Natural killer cell (primary cell): Measurements from ENCODE around the gene KCNH4. TPM values are rescaled to one million over a fixed set of nuclear protein-coding genes. Genes with fewer than 3 reads are reported as not detected.

Source experiments
- ATAC-seq, 3 donors: fragments of 150-1000 bp in 2 of 3; fragments of 200-7000 bp in 1 of 3; cut with Tn5 transposase; 1 replicate in 1 of 3; 2 replicates in 2 of 3; pipeline ENCODE4 v1.10.0; 2021; ENCODE audit warnings: mild to moderate bottlenecking in 2 of 3, moderate library complexity in 2 of 3
- DNase-seq, 2 donors: peaks; one replicate each; pipeline versions ENCODE4 v3.0.0 to v3.0.0-alpha.2; 2013 to 2021; ENCODE audit warnings: mixed read lengths in 1 of 2
- H3K27ac ChIP-seq: one replicate; pipeline ENCODE4 v1.5.1; 2013; ENCODE audit warnings: mild to moderate bottlenecking, low read length
- H3K27me3 ChIP-seq: one replicate; pipeline ENCODE4 v1.6.1; 2013; ENCODE audit warnings: low read length; ENCODE audit not compliant: control insufficient read depth, insufficient read depth
- H3K36me3 ChIP-seq: one replicate; pipeline ENCODE4 v1.6.1; 2013; ENCODE audit warnings: low read length; ENCODE audit not compliant: control insufficient read depth, insufficient read depth
- H3K4me1 ChIP-seq: one replicate; pipeline ENCODE4 v1.6.1; 2013; ENCODE audit warnings: low read length; ENCODE audit not compliant: control insufficient read depth, insufficient read depth
- H3K4me3 ChIP-seq: one replicate; pipeline ENCODE4 v1.5.1; 2013; ENCODE audit warnings: low read length
- H3K9me3 ChIP-seq: one replicate; pipeline ENCODE4 v1.6.1; 2013; ENCODE audit warnings: low read length; ENCODE audit not compliant: control insufficient read depth, insufficient read depth
- H3K27ac Mint-ChIP-seq, 2 donors: one replicate each; pipeline ENCODE4 v1.8.0; 2022; ENCODE audit warnings: mild to moderate bottlenecking in 2 of 2, mixed read lengths in 2 of 2, moderate library complexity in 1 of 2
- H3K27me3 Mint-ChIP-seq, 2 donors: one replicate each; pipeline ENCODE4 v1.8.0; 2022; ENCODE audit warnings: low read depth in 2 of 2, mixed read lengths in 2 of 2
- H3K36me3 Mint-ChIP-seq: one replicate; pipeline ENCODE4 v1.8.0; 2022; ENCODE audit warnings: mixed read lengths
- H3K4me1 Mint-ChIP-seq, 2 donors: one replicate each; pipeline ENCODE4 v1.8.0; 2022; ENCODE audit warnings: mixed read lengths in 2 of 2
- H3K4me3 Mint-ChIP-seq: one replicate; pipeline ENCODE4 v1.8.0; 2022; ENCODE audit warnings: mild to moderate bottlenecking, moderate library complexity, mixed read lengths
- H3K9me3 Mint-ChIP-seq, 2 donors: one replicate each; pipeline ENCODE4 v1.8.0; 2022; ENCODE audit warnings: mixed read lengths in 2 of 2
- CTCF ChIP-seq: fragments of 200-600 bp; IDR thresholded peaks from one replicate; pipeline ENCODE4 v1.8.0; 2022; ENCODE audit warnings: antibody characterized with exemption
- WGBS: methylation state at CpG from one replicate; pipeline ENCODE4 v1.1.7; 2013; ENCODE audit warnings: missing lambda C conversion rate; ENCODE audit not compliant: insufficient coverage; 5-methylcytosine and 5-hydroxymethylcytosine counted together
- intact Hi-C: fragments of 100-400 bp; cut with micrococcal nuclease; formaldehyde crosslinking; loops from one replicate; pipeline ENCODE4 v1.14.2; 2022
- total RNA-seq, 4 donors: library from RNA; stranded (reverse); fragments of 120-200 nt in 1 of 4; gene quantifications; one replicate each; pipeline versions ENCODE4 v1.2.3 to v1.2.4, GENCODE V29; 2013 to 2022

KCNH4 gene
- total RNA-seq, 3 donors from 2014 or later (not counting 1 experiment from before 2014, with no cell fraction given): 0.12 to 0.27 (median 0.20) TPM

- H3K4me3 Mint-ChIP-seq: peak overlapping the region; percentile 94
- ATAC-seq (no peak), DNase-seq (peak in 1 of 2 donors; percentile 23)
- H3K9me3 Mint-ChIP-seq: no peaks in the 10 kb centered on the region
- Histone ChIP-seq H3K4me1 (peaks cover 46% of the 10 kb centered on the region), H3K27me3 (peaks cover 12% of the 10 kb centered on the region), H3K27ac (peak overlapping the region; percentile 88), H3K4me3 (peak overlapping the region; percentile 78), H3K36me3 (no peaks in the 10 kb centered on the region), H3K9me3 (no peaks in the 10 kb centered on the region)
- H3K4me1 Mint-ChIP-seq: peaks cover 30 to 40% of the 10 kb centered on the region in 2 donors
- H3K27ac Mint-ChIP-seq: peak overlapping the region; percentile 85 to 86
- 69% methylated on average over 9 of the region's 9 CpGs for WGBS
- peaks cover 0 to 16% of the 10 kb centered on the region in 2 donors for H3K27me3 Mint-ChIP-seq
- intact Hi-C loops: loop anchor here (5.0 kb wide), 1 partner anchor 104 kb away; the partner anchor contains the start of gene STAT5A
- TF ChIP-seq CTCF: no peak
- H3K36me3 Mint-ChIP-seq: no peaks in the 10 kb centered on the region
Measured at GRCh38 chr17:42182927-42183734, 2.2 kb upstream of the KCNH4 start.

- Histone ChIP-seq H3K4me3 (no peak overlapping the region), H3K36me3 (no peaks in the 10 kb centered on the region), H3K27me3 (peaks cover 12% of the 10 kb centered on the region), H3K27ac (no peak overlapping the region), H3K4me1 (peaks cover 46% of the 10 kb centered on the region), H3K9me3 (no peaks in the 10 kb centered on the region)
- no peak for TF ChIP-seq CTCF
- no peak overlapping the region for H3K27ac Mint-ChIP-seq
- ATAC-seq (no peak), DNase-seq (no peak)
- H3K4me1 Mint-ChIP-seq: peaks cover 30 to 40% of the 10 kb centered on the region in 2 donors
- no peaks in the 10 kb centered on the region for H3K36me3 Mint-ChIP-seq
- peak overlapping the region; percentile 64 for H3K4me3 Mint-ChIP-seq
- 90% methylated on average over 2 of the region's 2 CpGs for WGBS
- H3K9me3 Mint-ChIP-seq: no peaks in the 10 kb centered on the region
- intact Hi-C loops: loop anchor here (2.0 to 5.0 kb wide), 2 partner anchors 27 to 105 kb away; partner anchors contain the start of genes RAB5C and STAT5A
- H3K27me3 Mint-ChIP-seq: peaks cover 0 to 16% of the 10 kb centered on the region in 2 donors
Measured at GRCh38 chr17:42181851-42182207, 887 bp upstream of the KCNH4 start.

GRCh38 chr17:42180411-42180921, 476 bp downstream of the KCNH4 start:
- intact Hi-C loops: loop anchor here (2.0 to 5.0 kb wide), 2 partner anchors 26 to 107 kb away; partner anchors contain the start of genes RAB5C and STAT5A

More at GRCh38 chr17:42180411-42180921, 476 bp downstream of the KCNH4 start:
- Mint-ChIP-seq H3K27me3 (peaks cover 0 to 22% of the 10 kb centered on the region in 2 donors), H3K27ac (no peak overlapping the region), H3K36me3 (no peaks in the 10 kb centered on the region), H3K4me3 (peak overlapping the region; percentile 59), H3K9me3 (no peaks in the 10 kb centered on the region), H3K4me1 (peaks cover 30 to 40% of the 10 kb centered on the region in 2 donors)
- H3K4me1 ChIP-seq: peaks cover 46% of the 10 kb centered on the region
- peaks cover 12% of the 10 kb centered on the region for H3K27me3 ChIP-seq
- no peaks in the 10 kb centered on the region for H3K36me3 ChIP-seq
- WGBS: 2% methylated on average over 33 of the region's 33 CpGs
- no peaks in the 10 kb centered on the region for H3K9me3 ChIP-seq
- DNase-seq (peak in 1 of 2 donors; percentile 23), ATAC-seq (no peak)
- peak overlapping the region; percentile 6 for H3K4me3 ChIP-seq
- H3K27ac ChIP-seq: no peak overlapping the region
- TF ChIP-seq CTCF: no peak
